ENCODE results near the gene RFT1.

The RFT1 gene

GRCh38 chr3:53074761-53075742 is 55.2 kb downstream of the RFT1 start:
- no peaks in the 10 kb centered on the region for H3K27me3 ChIP-seq (ENCODE audit: insufficient read depth, poor library complexity, severe bottlenecking)
- no peaks in the 10 kb centered on the region for H3K4me1 ChIP-seq (ENCODE audit: insufficient read depth, poor library complexity, severe bottlenecking)
- no peak overlapping the region for H3K4me3 ChIP-seq (ENCODE audit: severe bottlenecking)
- H3K9me3 ChIP-seq (ENCODE audit: severe bottlenecking), result no peaks in the 10 kb centered on the region
- no peaks in the 10 kb centered on the region for H3K36me3 ChIP-seq (ENCODE audit: low read depth)
- no peak for ATAC-seq (ENCODE audit: low read depth)
- no peak for DNase-seq (ENCODE audit: low spot score)
- TF ChIP-seq CTCF (IDR thresholded peaks at IDR 0.05; ENCODE audit: poor library complexity, severe bottlenecking), result no peak
- H3K27ac ChIP-seq (ENCODE audit: poor library complexity, severe bottlenecking), result no peak overlapping the region

GRCh38 chr3:53074366-53074696 is 55.9 kb downstream of the RFT1 start:
- ATAC-seq (ENCODE audit: low read depth), result no peak
- H3K36me3 ChIP-seq (ENCODE audit: low read depth), result no peaks in the 10 kb centered on the region
- H3K27ac ChIP-seq (ENCODE audit: poor library complexity, severe bottlenecking), result no peak overlapping the region
- TF ChIP-seq CTCF (IDR thresholded peaks at IDR 0.05; ENCODE audit: poor library complexity, severe bottlenecking), result no peak
- no peak for DNase-seq (ENCODE audit: low spot score)
- H3K4me1 ChIP-seq (ENCODE audit: insufficient read depth, poor library complexity, severe bottlenecking), result no peaks in the 10 kb centered on the region
- no peaks in the 10 kb centered on the region for H3K27me3 ChIP-seq (ENCODE audit: insufficient read depth, poor library complexity, severe bottlenecking)
- no peak overlapping the region for H3K4me3 ChIP-seq (ENCODE audit: severe bottlenecking)
- H3K9me3 ChIP-seq (ENCODE audit: severe bottlenecking), result no peaks in the 10 kb centered on the region

- DNase-seq (ENCODE audit: low spot score), result no peak
- no peak overlapping the region for H3K4me3 ChIP-seq (ENCODE audit: severe bottlenecking)
- H3K27me3 ChIP-seq (ENCODE audit: insufficient read depth, poor library complexity, severe bottlenecking), result no peaks in the 10 kb centered on the region
- H3K4me1 ChIP-seq (ENCODE audit: insufficient read depth, poor library complexity, severe bottlenecking), result no peaks in the 10 kb centered on the region
- no peak overlapping the region for H3K27ac ChIP-seq (ENCODE audit: poor library complexity, severe bottlenecking)
- H3K36me3 ChIP-seq (ENCODE audit: low read depth), result no peaks in the 10 kb centered on the region
- ATAC-seq (ENCODE audit: low read depth), result no peak
- no peak for TF ChIP-seq CTCF (IDR thresholded peaks at IDR 0.05; ENCODE audit: poor library complexity, severe bottlenecking)
- H3K9me3 ChIP-seq (ENCODE audit: severe bottlenecking), result no peaks in the 10 kb centered on the region
Observed at GRCh38 chr3:53073553-53074365, 56.5 kb downstream of the RFT1 start.

GRCh38 chr3:53072653-53073552 is 57.3 kb downstream of the RFT1 start:
- H3K27ac ChIP-seq (ENCODE audit: poor library complexity, severe bottlenecking), result no peak overlapping the region
- TF ChIP-seq CTCF (IDR thresholded peaks at IDR 0.05; ENCODE audit: poor library complexity, severe bottlenecking), result peak; percentile 91
- no peaks in the 10 kb centered on the region for H3K4me1 ChIP-seq (ENCODE audit: insufficient read depth, poor library complexity, severe bottlenecking)
- ATAC-seq (ENCODE audit: low read depth) (peak; percentile 90), DNase-seq (ENCODE audit: low spot score) (no peak)
- H3K27me3 ChIP-seq (ENCODE audit: insufficient read depth, poor library complexity, severe bottlenecking), result no peaks in the 10 kb centered on the region
- no peaks in the 10 kb centered on the region for H3K36me3 ChIP-seq (ENCODE audit: low read depth)
- peak overlapping the region; percentile 20 for H3K4me3 ChIP-seq (ENCODE audit: severe bottlenecking)
- H3K9me3 ChIP-seq (ENCODE audit: severe bottlenecking), result no peaks in the 10 kb centered on the region

Data from RWPE2 (cell line).